ENCODE measurements around the gene LEMD3.

DNA sequence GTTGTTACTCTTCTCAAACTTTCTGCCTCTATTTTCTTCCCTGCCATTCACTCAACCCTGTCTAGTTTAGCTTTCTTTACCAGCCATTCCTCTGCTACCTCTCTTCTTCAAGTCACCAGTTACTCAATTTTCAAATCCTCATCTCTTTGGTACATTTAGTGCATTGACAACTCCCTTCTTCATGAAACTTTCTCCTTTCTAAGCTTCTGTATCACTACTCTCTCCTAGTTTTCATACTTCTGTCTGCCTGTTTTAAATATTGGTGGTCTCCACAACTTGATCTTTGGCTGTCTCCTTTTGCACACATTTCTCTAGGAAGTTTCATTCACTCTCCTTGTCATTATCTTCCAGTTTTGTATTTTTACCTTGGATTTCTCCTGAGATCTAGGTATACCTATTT is 6.0 kb downstream of the LEMD3 start:
- TF ChIP-seq CTCF (IDR thresholded peaks at IDR 0.05; ENCODE audit: low read depth, low read length, poor library complexity, severe bottlenecking) (no peak), EZH2phosphoT487 (IDR thresholded peaks at IDR 0.05; ENCODE audit: borderline replicate concordance, low read length) (no peak)

All from DOHH2 (cell line).